ENCODE results near the gene CIAPIN1.
"Not testable (repeated sequence)": the region's sequence is repeated elsewhere in the genome, so short reads cannot be mapped to it uniquely, and the experiment has no call there.

The CIAPIN1 gene

GRCh38 chr16:57471209-57471608 is 24.0 kb upstream of the CIAPIN1 start:
- Histone ChIP-seq H3K4me1 (ENCODE audit: insufficient read depth, low read length) (peaks cover 17% of the 10 kb centered on the region), H3K36me3 (ENCODE audit: insufficient read depth, low read length) (peaks cover 12% of the 10 kb centered on the region), H3K9ac (ENCODE audit: low read depth, low read length) (no peak overlapping the region), H3K9me3 (ENCODE audit: control insufficient read depth, insufficient read depth, low read length) (no peaks in the 10 kb centered on the region)

- H3K36me3 ChIP-seq (ENCODE audit: insufficient read depth, low read length), result peaks cover 15% of the 10 kb centered on the region
These were observed 23.5 kb upstream of the CIAPIN1 start for GRCh38 chr16:57470711-57471110.

GRCh38 chr16:57469917-57470470 is 22.8 kb upstream of the CIAPIN1 start:
- Histone ChIP-seq H3K36me3 (ENCODE audit: insufficient read depth, low read length) (peaks cover 15% of the 10 kb centered on the region), H3K9ac (ENCODE audit: low read depth, low read length) (no peak overlapping the region), H3K4me1 (ENCODE audit: insufficient read depth, low read length) (peaks cover 14% of the 10 kb centered on the region), H3K9me3 (ENCODE audit: control insufficient read depth, insufficient read depth, low read length) (no peaks in the 10 kb centered on the region)

More at GRCh38 chr16:57470711-57471110, 23.5 kb upstream of the CIAPIN1 start:
- peaks cover 14% of the 10 kb centered on the region for H3K4me1 ChIP-seq (ENCODE audit: insufficient read depth, low read length)
- no peak overlapping the region for H3K9ac ChIP-seq (ENCODE audit: low read depth, low read length)
- H3K9me3 ChIP-seq (ENCODE audit: control insufficient read depth, insufficient read depth, low read length), result no peaks in the 10 kb centered on the region

GRCh38 chr16:57469046-57469445 is 21.9 kb upstream of the CIAPIN1 start:
- peaks cover 14% of the 10 kb centered on the region for H3K4me1 ChIP-seq (ENCODE audit: insufficient read depth, low read length)
- H3K9me3 ChIP-seq (ENCODE audit: control insufficient read depth, insufficient read depth, low read length), result no peaks in the 10 kb centered on the region
- H3K36me3 ChIP-seq (ENCODE audit: insufficient read depth, low read length), result peaks cover 15% of the 10 kb centered on the region
- no peak overlapping the region for H3K9ac ChIP-seq (ENCODE audit: low read depth, low read length)

- H3K4me1 ChIP-seq (ENCODE audit: insufficient read depth, low read length), result peaks cover 14% of the 10 kb centered on the region
- no peak overlapping the region for H3K9ac ChIP-seq (ENCODE audit: low read depth, low read length)
- peaks cover 15% of the 10 kb centered on the region for H3K36me3 ChIP-seq (ENCODE audit: insufficient read depth, low read length)
- no peaks in the 10 kb centered on the region for H3K9me3 ChIP-seq (ENCODE audit: control insufficient read depth, insufficient read depth, low read length)
These were observed 21.2 kb upstream of the CIAPIN1 start for GRCh38 chr16:57468346-57468745.

GRCh38 chr16:57464523-57464922 is 17.3 kb upstream of the CIAPIN1 start:
- no peaks in the 10 kb centered on the region for H3K4me1 ChIP-seq (ENCODE audit: insufficient read depth, low read length)
- peaks cover 13% of the 10 kb centered on the region for H3K36me3 ChIP-seq (ENCODE audit: insufficient read depth, low read length)
- H3K9ac ChIP-seq (ENCODE audit: low read depth, low read length), result no peak overlapping the region
- no peaks in the 10 kb centered on the region for H3K9me3 ChIP-seq (ENCODE audit: control insufficient read depth, insufficient read depth, low read length)

- Histone ChIP-seq H3K4me1 (ENCODE audit: insufficient read depth, low read length) (no peaks in the 10 kb centered on the region), H3K36me3 (ENCODE audit: insufficient read depth, low read length) (peaks cover 14% of the 10 kb centered on the region), H3K9me3 (ENCODE audit: control insufficient read depth, insufficient read depth, low read length) (no peaks in the 10 kb centered on the region), H3K9ac (ENCODE audit: low read depth, low read length) (peak overlapping the region; percentile 63)
These were observed 15.8 kb upstream of the CIAPIN1 start for GRCh38 chr16:57462978-57463362.

- peaks cover 15% of the 10 kb centered on the region for H3K36me3 ChIP-seq (ENCODE audit: insufficient read depth, low read length)
These were observed 15.2 kb upstream of the CIAPIN1 start, which contains the start of gene POLR2C for GRCh38 chr16:57462209-57462977. Gene POLR2C, plus strand, starts transcription at chr16:57462679. Its CDS starts 46 bp downstream, at chr16:57462725.

GRCh38 chr16:57452021-57452420 is 4.8 kb upstream of the CIAPIN1 start:
- H3K9me3 ChIP-seq (ENCODE audit: control insufficient read depth, insufficient read depth, low read length), result no peaks in the 10 kb centered on the region
- peaks cover 3% of the 10 kb centered on the region for H3K36me3 ChIP-seq (ENCODE audit: insufficient read depth, low read length)

More at GRCh38 chr16:57462209-57462977, 15.2 kb upstream of the CIAPIN1 start, which contains the start of gene POLR2C:
- Histone ChIP-seq H3K9ac (ENCODE audit: low read depth, low read length) (peak within 1 kb of the TSS; percentile 63), H3K4me1 (ENCODE audit: insufficient read depth, low read length) (no peaks in the 10 kb centered on the region), H3K9me3 (ENCODE audit: control insufficient read depth, insufficient read depth, low read length) (no peaks in the 10 kb centered on the region)

GRCh38 chr16:57446531-57447185 is 527 bp downstream of the CIAPIN1 start:
- Histone ChIP-seq H3K4me1 (ENCODE audit: insufficient read depth, low read length) (no peaks in the 10 kb centered on the region), H3K9ac (ENCODE audit: low read depth, low read length) (peak overlapping the region; percentile 84), H3K36me3 (ENCODE audit: insufficient read depth, low read length) (no peaks in the 10 kb centered on the region), H3K9me3 (ENCODE audit: control insufficient read depth, insufficient read depth, low read length) (no peaks in the 10 kb centered on the region)

More at GRCh38 chr16:57452021-57452420, 4.8 kb upstream of the CIAPIN1 start:
- no peak overlapping the region for H3K9ac ChIP-seq (ENCODE audit: low read depth, low read length)
- no peaks in the 10 kb centered on the region for H3K4me1 ChIP-seq (ENCODE audit: insufficient read depth, low read length)

GRCh38 chr16:57445510-57445909 is 1.7 kb downstream of the CIAPIN1 start:
- H3K4me1 ChIP-seq (ENCODE audit: insufficient read depth, low read length), result no peaks in the 10 kb centered on the region
- no peak overlapping the region for H3K9ac ChIP-seq (ENCODE audit: low read depth, low read length)
- H3K9me3 ChIP-seq (ENCODE audit: control insufficient read depth, insufficient read depth, low read length), result peaks cover 6% of the 10 kb centered on the region
- peaks cover 6% of the 10 kb centered on the region; the same call in 1 of the 2 replicates for H3K36me3 ChIP-seq (ENCODE audit: insufficient read depth, low read length)

- H3K9ac ChIP-seq (ENCODE audit: low read depth, low read length), result no peak overlapping the region
- peaks cover 8% of the 10 kb centered on the region; the same call in 1 of the 2 replicates for H3K36me3 ChIP-seq (ENCODE audit: insufficient read depth, low read length)
- no peaks in the 10 kb centered on the region for H3K4me1 ChIP-seq (ENCODE audit: insufficient read depth, low read length)
- H3K9me3 ChIP-seq (ENCODE audit: control insufficient read depth, insufficient read depth, low read length), result peaks cover 8% of the 10 kb centered on the region
These were observed 2.5 kb downstream of the CIAPIN1 start for GRCh38 chr16:57444711-57445110.

GRCh38 chr16:57440551-57440950 is 6.6 kb downstream of the CIAPIN1 start:
- peaks cover 16% of the 10 kb centered on the region for H3K36me3 ChIP-seq (ENCODE audit: insufficient read depth, low read length)
- H3K9ac ChIP-seq (ENCODE audit: low read depth, low read length); H3K4me1 ChIP-seq (ENCODE audit: insufficient read depth, low read length); H3K9me3 ChIP-seq (ENCODE audit: control insufficient read depth, insufficient read depth, low read length): not testable (repeated sequence)

GRCh38 chr16:57439947-57440346 is 7.2 kb downstream of the CIAPIN1 start:
- not testable (repeated sequence) for H3K9ac ChIP-seq (ENCODE audit: low read depth, low read length); H3K9me3 ChIP-seq (ENCODE audit: control insufficient read depth, insufficient read depth, low read length); H3K4me1 ChIP-seq (ENCODE audit: insufficient read depth, low read length)
- peaks cover 16% of the 10 kb centered on the region for H3K36me3 ChIP-seq (ENCODE audit: insufficient read depth, low read length)

Data from ES-I3 (cell line).